HEK293T (cell line): ENCODE measurements around the gene RAB25.
"Not testable (repeated sequence)": the region's sequence is repeated elsewhere in the genome, so short reads cannot be mapped to it uniquely, and the experiment has no call there.

Source experiments
- CTCF ChIA-PET: fragments of 350-600 bp; formaldehyde crosslinking; extraction: SDS; loops from one replicate; lab custom pipeline; 2021; ENCODE audit warnings: antibody characterized with exemption, inconsistent platforms; lab: Yijun Ruan, JAX
- POLR2A ChIA-PET: fragments of 350-600 bp; formaldehyde crosslinking; extraction: SDS; loops from one replicate; lab custom pipeline; 2020; ENCODE audit warnings: antibody characterized with exemption, inconsistent platforms; lab: Yijun Ruan, JAX
- DNase-seq: peaks from one replicate; pipeline ENCODE4 v3.0.0; 2012; ENCODE audit warnings: mixed read lengths; ENCODE audit errors: extremely low spot score
- ARNT ChIP-seq: fragments of 450-650 bp; IDR thresholded peaks from 2 replicates; pipeline ENCODE4 v1.6.1; 2017; ENCODE audit warnings: mild to moderate bottlenecking
- BHLHE40 ChIP-seq: fragments of 450-650 bp; IDR thresholded peaks from 2 replicates; pipeline ENCODE4 v1.6.1; 2016; ENCODE audit warnings: mild to moderate bottlenecking, moderate library complexity, borderline replicate concordance
- CTBP1 ChIP-seq: fragments of 450-650 bp; IDR thresholded peaks from 2 replicates; pipeline ENCODE4 v1.6.1; 2016; ENCODE audit warnings: borderline replicate concordance
- ELF4 ChIP-seq: fragments of 450-650 bp; IDR thresholded peaks from 2 replicates; pipeline ENCODE4 v1.6.1; 2017; ENCODE audit warnings: antibody characterized with exemption
- FOXA1 ChIP-seq: fragments of 450-650 bp; IDR thresholded peaks from 2 replicates; pipeline ENCODE4 v1.6.1; 2016; ENCODE audit warnings: mild to moderate bottlenecking
- FOXK2 ChIP-seq: fragments of 450-650 bp; IDR thresholded peaks from 2 replicates; pipeline ENCODE4 v1.6.1; 2016; ENCODE audit warnings: mild to moderate bottlenecking
- FOXM1 ChIP-seq: fragments of 450-650 bp; IDR thresholded peaks from 2 replicates; pipeline ENCODE4 v1.6.1; 2017; ENCODE audit warnings: mild to moderate bottlenecking, borderline replicate concordance
- HDGF ChIP-seq: fragments of 450-650 bp; IDR thresholded peaks from 2 replicates; pipeline ENCODE4 v1.6.1; 2017; ENCODE audit warnings: antibody characterized with exemption, borderline replicate concordance
- L3MBTL2 ChIP-seq: fragments of 450-650 bp; conservative IDR thresholded peaks from 2 replicates; pipeline ENCODE4 v1.6.1; 2016; ENCODE audit warnings: mild to moderate bottlenecking
- LEF1 ChIP-seq: fragments of 450-650 bp; IDR thresholded peaks from 2 replicates; pipeline ENCODE4 v1.6.1; 2017; ENCODE audit warnings: mild to moderate bottlenecking, borderline replicate concordance
- NFRKB ChIP-seq: fragments of 450-650 bp; IDR thresholded peaks from 2 replicates; pipeline ENCODE4 v1.6.1; 2016; ENCODE audit warnings: mild to moderate bottlenecking, moderate library complexity
- PKNOX1 ChIP-seq: fragments of 450-650 bp; IDR thresholded peaks from 2 replicates; pipeline ENCODE4 v1.6.1; 2016
- SP1 ChIP-seq: fragments of 450-650 bp; IDR thresholded peaks from 2 replicates; pipeline ENCODE4 v1.6.1; 2017
- SUZ12 ChIP-seq: fragments of 450-650 bp; IDR thresholded peaks from 2 replicates; pipeline ENCODE4 v1.6.1; 2016; ENCODE audit warnings: mild to moderate bottlenecking
- TARDBP ChIP-seq: fragments of 450-650 bp; IDR thresholded peaks from 2 replicates; pipeline ENCODE4 v1.6.1; 2016
- ZNF384 ChIP-seq: fragments of 450-650 bp; IDR thresholded peaks from 2 replicates; pipeline ENCODE4 v1.6.1; 2016

Gene RAB25

GRCh38 chr1:156113282-156113950 is 52.5 kb downstream of the RAB25 start:
- ChIA-PET POLR2A (interaction anchor here (0.8 to 6.0 kb wide), 4 partner anchors 10 to 225 kb away, joined by 3 to 60 read pairs (median 10); partner anchors contain the start of genes CCT3 and TSACC), CTCF (interaction anchor here (1.2 to 3.2 kb wide), 4 partner anchors 9 to 16 kb away, joined by 4 to 24 read pairs (median 8); no protein-coding TSS in a partner anchor)
- no peak for DNase-seq
- TF ChIP-seq FOXK2: no peak
- no peak for TF ChIP-seq FOXA1
- TF ChIP-seq PKNOX1: no peak
- TF ChIP-seq CTBP1: no peak
- no peak for TF ChIP-seq ZNF384
- no peak for TF ChIP-seq SUZ12
- TF ChIP-seq BHLHE40: no peak
- no peak for TF ChIP-seq ARNT
- no peak for TF ChIP-seq ELF4
- TF ChIP-seq HDGF: no peak
- TF ChIP-seq LEF1: no peak
- TF ChIP-seq SP1: no peak

GRCh38 chr1:156114101-156114918 is 53.4 kb downstream of the RAB25 start, which contains the start of gene LMNA:
Gene LMNA (plus strand): TSS chr1:156114711. CDS start chr1:156114919, 208 bp downstream.
- TF ChIP-seq FOXA1 (no peak), FOXK2 (no peak), TARDBP (no peak), L3MBTL2 (no peak), SP1 (no peak)
- peak; percentile 87 for DNase-seq
- ChIA-PET POLR2A (interaction anchor here (0.7 to 6.0 kb wide), 5 partner anchors 9 to 224 kb away, joined by 3 to 60 read pairs (median 8); partner anchors contain the start of genes CCT3 and TSACC), CTCF (interaction anchor here (1.2 to 3.2 kb wide), 5 partner anchors 8 to 17 kb away, joined by 4 to 24 read pairs (median 11); no protein-coding TSS in a partner anchor)

GRCh38 chr1:156114919-156115513 is 54.1 kb downstream of the RAB25 start:
- TF ChIP-seq HDGF (0 out of 2 replicates have a peak, but pooled peaks have one; percentile 23), SP1 (no peak), FOXA1 (no peak), L3MBTL2 (peak; percentile 56; the same call in 1 of the 2 replicates)
- DNase-seq: peak; percentile 55
- ChIA-PET POLR2A (interaction anchor here (0.7 to 6.0 kb wide), 5 partner anchors 8 to 32 kb away, joined by 3 to 60 read pairs (median 8); no protein-coding TSS in a partner anchor), CTCF (interaction anchor here (1.0 to 3.0 kb wide), 6 partner anchors 8 to 18 kb away, joined by 3 to 24 read pairs (median 8); no protein-coding TSS in a partner anchor)

- no peak for DNase-seq
- POLR2A ChIA-PET: interaction anchor here (0.7 to 6.0 kb wide), 6 partner anchors 8 to 97 kb away, joined by 3 to 60 read pairs (median 7); partner anchors contain the start of gene PMF1
- CTCF ChIA-PET: interaction anchor here (1.0 to 3.0 kb wide), 6 partner anchors 8 to 19 kb away, joined by 3 to 24 read pairs (median 8); no protein-coding TSS in a partner anchor
- no peak for TF ChIP-seq NFRKB
- TF ChIP-seq TARDBP: no peak
- TF ChIP-seq SUZ12: no peak
- TF ChIP-seq BHLHE40: no peak
- TF ChIP-seq L3MBTL2: no peak
- no peak for TF ChIP-seq FOXM1
- TF ChIP-seq CTBP1: no peak
- TF ChIP-seq FOXA1: no peak
- no peak for TF ChIP-seq ZNF384
- TF ChIP-seq SP1: no peak
- no peak for TF ChIP-seq PKNOX1
- no peak for TF ChIP-seq ELF4
- TF ChIP-seq LEF1: no peak
- TF ChIP-seq HDGF: no peak
- no peak for TF ChIP-seq ARNT
- TF ChIP-seq FOXK2: no peak
These were observed 54.8 kb downstream of the RAB25 start for GRCh38 chr1:156115514-156116374.

GRCh38 chr1:156116731-156117130 is 55.8 kb downstream of the RAB25 start:
- ChIA-PET CTCF (interaction anchor here (1.0 to 1.4 kb wide), 2 partner anchors 9 to 12 kb away, joined by 3 to 4 read pairs; no protein-coding TSS in a partner anchor), POLR2A (interaction anchor here (1.3 to 6.0 kb wide), 2 partner anchors 9 to 15 kb away, joined by 6 to 60 read pairs; no protein-coding TSS in a partner anchor)
- DNase-seq: not testable (repeated sequence)
